Left ventricle myocardium superior (tissue), 1 donor: ENCODE measurements around the gene CHD6. TPM values are rescaled to one million over a fixed set of nuclear protein-coding genes. Genes with fewer than 3 reads are reported as not detected.
A peak's percentile ranks its signal among the peaks of the same experiment; 100 is the strongest.
"Not testable (repeated sequence)": the region's sequence is repeated elsewhere in the genome, so short reads cannot be mapped to it uniquely, and the experiment has no call there.

Experiments used
- ATAC-seq: fragments of 200-7000 bp; cut with Tn5 transposase; one replicate; pipeline ENCODE4 v1.9.1; 2020; ENCODE audit warnings: mild to moderate bottlenecking, moderate library complexity
- DNase-seq: peaks from one replicate; pipeline ENCODE4 v3.0.0-alpha.2; 2020
- intact Hi-C: fragments of 100-400 bp; cut with micrococcal nuclease; formaldehyde crosslinking; loops from one replicate; pipeline ENCODE4 v1.11.0; 2022
- total RNA-seq: library from RNA; stranded (reverse); fragmentation: NEBNext Ultra II Directional; extraction: Animal tissue kit (Norgen Biotek cat#: 25700); gene quantifications from one replicate; pipeline ENCODE4 v1.2.1, GENCODE V29; 2021
- donor health status: DM: no; HTN: yes; CAD: no; lungs with severe emphysema.

CHD6 gene
- total RNA-seq, 1 donor from 2014 or later = 36.8 TPM

- ATAC-seq = no peak
- no peak for DNase-seq
- intact Hi-C loops = no loop called here
These were observed 64.9 kb downstream of the CHD6 start for GRCh38 chr20:41553142-41553879.

GRCh38 chr20:41552295-41553068 is 65.7 kb downstream of the CHD6 start:
- ATAC-seq = no peak
- intact Hi-C loops = no loop called here
- DNase-seq = no peak

- ATAC-seq (no peak), DNase-seq (no peak)
- intact Hi-C loops = no loop called here
These were observed 67.0 kb downstream of the CHD6 start for GRCh38 chr20:41551011-41551705.

- no peak for ATAC-seq
These were observed 71.0 kb downstream of the CHD6 start for GRCh38 chr20:41547221-41547620.

GRCh38 chr20:41546535-41546934 is 71.6 kb downstream of the CHD6 start:
- intact Hi-C loops = no loop called here
- DNase-seq (no peak), ATAC-seq (no peak)

More at GRCh38 chr20:41547221-41547620, 71.0 kb downstream of the CHD6 start:
- intact Hi-C loops = no loop called here
- DNase-seq = no peak

GRCh38 chr20:41544472-41544871 is 73.7 kb downstream of the CHD6 start:
- intact Hi-C loops = no loop called here
- no peak for ATAC-seq
- DNase-seq = no peak

GRCh38 chr20:41540918-41541317 is 77.3 kb downstream of the CHD6 start:
- intact Hi-C loops = no loop called here
- DNase-seq (no peak), ATAC-seq (peak; percentile 36)

- ATAC-seq (no peak), DNase-seq (no peak)
- intact Hi-C loops = no loop called here
These were observed 77.7 kb downstream of the CHD6 start for GRCh38 chr20:41540459-41540858.

GRCh38 chr20:41538810-41539596 is 79.2 kb downstream of the CHD6 start:
- no peak for ATAC-seq
- intact Hi-C loops = no loop called here

GRCh38 chr20:41537865-41538264 is 80.3 kb downstream of the CHD6 start:
- DNase-seq (no peak), ATAC-seq (no peak)
- intact Hi-C loops = no loop called here

More at GRCh38 chr20:41538810-41539596, 79.2 kb downstream of the CHD6 start:
- DNase-seq = no peak

- DNase-seq, intact Hi-C loops, ATAC-seq: not testable (repeated sequence)
These were observed 82.6 kb downstream of the CHD6 start for GRCh38 chr20:41535551-41535950.

- intact Hi-C loops = no loop called here
- ATAC-seq (no peak), DNase-seq (no peak)
These were observed 83.3 kb downstream of the CHD6 start for GRCh38 chr20:41534842-41535241.

- intact Hi-C loops = no loop called here
- no peak for DNase-seq
These were observed 84.0 kb downstream of the CHD6 start for GRCh38 chr20:41534170-41534569.

GRCh38 chr20:41533537-41534136 is 84.5 kb downstream of the CHD6 start:
- ATAC-seq (no peak), DNase-seq (no peak)
- intact Hi-C loops = no loop called here

More at GRCh38 chr20:41534170-41534569, 84.0 kb downstream of the CHD6 start:
- no peak for ATAC-seq

GRCh38 chr20:41532935-41533334 is 85.2 kb downstream of the CHD6 start:
- DNase-seq (no peak), ATAC-seq (no peak)
- intact Hi-C loops = no loop called here

- no peak for DNase-seq
- intact Hi-C loops = no loop called here
These were observed 86.5 kb downstream of the CHD6 start for GRCh38 chr20:41531518-41532275.

GRCh38 chr20:41530923-41531322 is 87.3 kb downstream of the CHD6 start:
- DNase-seq (no peak), ATAC-seq (no peak)
- intact Hi-C loops = no loop called here

More at GRCh38 chr20:41531518-41532275, 86.5 kb downstream of the CHD6 start:
- ATAC-seq = no peak

GRCh38 chr20:41526327-41526726 is 91.8 kb downstream of the CHD6 start:
- ATAC-seq (peak; percentile 76), DNase-seq (no peak)
- intact Hi-C loops = no loop called here
